ENCODE results near the gene DOK7.
A peak's percentile ranks its signal among the peaks of the same experiment; 100 is the strongest.

The DOK7 gene

GRCh38 chr4:3476341-3476747, 13.2 kb downstream of the DOK7 start:
- Mint-ChIP-seq H3K36me3 (no peaks in the 10 kb centered on the region), H3K9me3 (no peaks in the 10 kb centered on the region), H3K4me1 (peaks cover 5 to 10% of the 10 kb centered on the region in 2 donors), H3K27ac (no peak overlapping the region), H3K27me3 (peaks cover 8 to 36% of the 10 kb centered on the region in 2 donors), H3K4me3 (no peak overlapping the region)
- DNase-seq (no peak), ATAC-seq (replicated peaks) (no peak)

- Mint-ChIP-seq H3K4me1 (peaks cover 8 to 18% of the 10 kb centered on the region in 2 donors), H3K36me3 (no peaks in the 10 kb centered on the region), H3K27ac (no peak overlapping the region), H3K9me3 (no peaks in the 10 kb centered on the region), H3K4me3 (no peak overlapping the region), H3K27me3 (peaks cover 8 to 37% of the 10 kb centered on the region in 2 donors)
- ATAC-seq (replicated peaks) (no peak), DNase-seq (no peak)
Measured at GRCh38 chr4:3476936-3477749, 14.0 kb downstream of the DOK7 start.

GRCh38 chr4:3477750-3478430, 14.8 kb downstream of the DOK7 start:
- Mint-ChIP-seq H3K4me1 (peaks cover 10 to 25% of the 10 kb centered on the region in 2 donors), H3K36me3 (no peaks in the 10 kb centered on the region), H3K9me3 (no peaks in the 10 kb centered on the region), H3K27ac (no peak overlapping the region), H3K27me3 (peaks cover 8 to 36% of the 10 kb centered on the region in 2 donors), H3K4me3 (no peak overlapping the region)
- DNase-seq (no peak), ATAC-seq (replicated peaks) (no peak)

GRCh38 chr4:3478446-3479357, 15.6 kb downstream of the DOK7 start:
- ATAC-seq (replicated peaks), result no peak

GRCh38 chr4:3479358-3480101, 16.4 kb downstream of the DOK7 start:
- Mint-ChIP-seq H3K9me3 (no peaks in the 10 kb centered on the region), H3K4me1 (peaks cover 10 to 42% of the 10 kb centered on the region in 2 donors), H3K27me3 (peaks cover 8 to 30% of the 10 kb centered on the region in 2 donors), H3K36me3 (no peaks in the 10 kb centered on the region), H3K27ac (no peak overlapping the region), H3K4me3 (no peak overlapping the region)
- DNase-seq (no peak), ATAC-seq (replicated peaks) (no peak)

More at GRCh38 chr4:3478446-3479357, 15.6 kb downstream of the DOK7 start:
- peaks cover 8 to 30% of the 10 kb centered on the region in 2 donors for H3K27me3 Mint-ChIP-seq
- no peak overlapping the region for H3K4me3 Mint-ChIP-seq
- H3K9me3 Mint-ChIP-seq, result no peaks in the 10 kb centered on the region
- no peaks in the 10 kb centered on the region for H3K36me3 Mint-ChIP-seq
- H3K4me1 Mint-ChIP-seq, result peaks cover 10 to 34% of the 10 kb centered on the region in 2 donors
- no peak for DNase-seq
- H3K27ac Mint-ChIP-seq, result no peak overlapping the region

GRCh38 chr4:3480528-3481112, 17.5 kb downstream of the DOK7 start:
- H3K4me3 Mint-ChIP-seq, result no peak overlapping the region
- no peaks in the 10 kb centered on the region for H3K36me3 Mint-ChIP-seq
- peaks cover 16 to 53% of the 10 kb centered on the region in 2 donors for H3K4me1 Mint-ChIP-seq
- H3K9me3 Mint-ChIP-seq, result no peaks in the 10 kb centered on the region
- no peak overlapping the region for H3K27ac Mint-ChIP-seq
- DNase-seq (peak; percentile 72), ATAC-seq (replicated peaks) (peak; percentile 58 to 61)
- peaks cover 8 to 22% of the 10 kb centered on the region in 2 donors for H3K27me3 Mint-ChIP-seq

- H3K27ac Mint-ChIP-seq, result no peak overlapping the region
- DNase-seq, result no peak
- no peaks in the 10 kb centered on the region for H3K9me3 Mint-ChIP-seq
- no peak for ATAC-seq (replicated peaks)
- H3K4me1 Mint-ChIP-seq, result peaks cover 19 to 58% of the 10 kb centered on the region in 2 donors
- H3K4me3 Mint-ChIP-seq, result no peak overlapping the region
- H3K27me3 Mint-ChIP-seq, result peaks cover 8 to 21% of the 10 kb centered on the region in 2 donors
- H3K36me3 Mint-ChIP-seq, result no peaks in the 10 kb centered on the region
Measured at GRCh38 chr4:3481113-3481531, 18.0 kb downstream of the DOK7 start.

- Mint-ChIP-seq H3K9me3 (no peaks in the 10 kb centered on the region), H3K27me3 (peaks cover under 1 to 15% of the 10 kb centered on the region in 2 donors), H3K4me3 (no peak overlapping the region), H3K27ac (no peak overlapping the region), H3K36me3 (no peaks in the 10 kb centered on the region), H3K4me1 (peaks cover 25 to 65% of the 10 kb centered on the region in 2 donors)
- DNase-seq (no peak), ATAC-seq (replicated peaks) (no peak)
Measured at GRCh38 chr4:3481783-3482393, 18.8 kb downstream of the DOK7 start.

- H3K36me3 Mint-ChIP-seq, result no peaks in the 10 kb centered on the region
- no peak overlapping the region for H3K4me3 Mint-ChIP-seq
- DNase-seq, result no peak
- no peak overlapping the region for H3K27ac Mint-ChIP-seq
- H3K9me3 Mint-ChIP-seq, result no peaks in the 10 kb centered on the region
- ATAC-seq (replicated peaks), result no peak
- peaks cover 25 to 66% of the 10 kb centered on the region in 2 donors for H3K4me1 Mint-ChIP-seq
- peaks cover 0 to 10% of the 10 kb centered on the region in 2 donors for H3K27me3 Mint-ChIP-seq
Measured at GRCh38 chr4:3482707-3483106, 19.6 kb downstream of the DOK7 start.

GRCh38 chr4:3483471-3483921, 20.4 kb downstream of the DOK7 start:
- ATAC-seq (replicated peaks) (no peak), DNase-seq (no peak)
- peak overlapping the region in 1 of 2 donors; percentile 25 for H3K4me3 Mint-ChIP-seq
- peaks cover 27 to 71% of the 10 kb centered on the region in 2 donors for H3K4me1 Mint-ChIP-seq
- peaks cover 0 to 10% of the 10 kb centered on the region in 2 donors for H3K27me3 Mint-ChIP-seq
- no peaks in the 10 kb centered on the region for H3K36me3 Mint-ChIP-seq
- no peak overlapping the region for H3K27ac Mint-ChIP-seq
- H3K9me3 Mint-ChIP-seq, result no peaks in the 10 kb centered on the region

GRCh38 chr4:3484057-3484973, 21.2 kb downstream of the DOK7 start:
- H3K27ac Mint-ChIP-seq, result peak overlapping the region; percentile 62
- no peaks in the 10 kb centered on the region for H3K36me3 Mint-ChIP-seq
- H3K4me3 Mint-ChIP-seq, result peak overlapping the region; percentile 57 to 83
- peaks cover 34 to 79% of the 10 kb centered on the region in 2 donors for H3K4me1 Mint-ChIP-seq
- ATAC-seq (replicated peaks) (peak; percentile 64 to 74), DNase-seq (peak; percentile 68)
- H3K9me3 Mint-ChIP-seq, result no peaks in the 10 kb centered on the region
- peaks cover 0 to 10% of the 10 kb centered on the region in 2 donors for H3K27me3 Mint-ChIP-seq
